Right cardiac atrium (tissue), 5 donors: Measurements from ENCODE around the gene RAMP1. TPM values are rescaled to one million over a fixed set of nuclear protein-coding genes. Genes with fewer than 3 reads are reported as not detected.
"Not testable (repeated sequence)": the region's sequence is repeated elsewhere in the genome, so short reads cannot be mapped to it uniquely, and the experiment has no call there.

ENCODE experiments used
- ATAC-seq, 2 donors: fragments of 200-7000 bp; cut with Tn5 transposase; one replicate each; pipeline versions ENCODE4 v1.8.0 to v1.9.1; 2020; ENCODE audit warnings: moderate library complexity in 2 of 2, mild to moderate bottlenecking in 1 of 2
- DNase-seq, 3 donors: peaks; one replicate each; pipeline ENCODE4 v3.0.0-alpha.2; 2020
- H3K27ac ChIP-seq: one replicate; pipeline ENCODE4 v1.5.1; 2013; ENCODE audit warnings: mild to moderate bottlenecking, low read length, control low read depth, moderate library complexity
- H3K27me3 ChIP-seq: one replicate; pipeline ENCODE4 v1.6.1; 2013; ENCODE audit not compliant: control insufficient read depth, insufficient read depth
- H3K4me1 ChIP-seq: one replicate; pipeline ENCODE4 v1.6.1; 2013; ENCODE audit warnings: low read length; ENCODE audit not compliant: control insufficient read depth, insufficient read depth
- H3K4me3 ChIP-seq: one replicate; pipeline ENCODE4 v1.5.1; 2013; ENCODE audit warnings: low read length, control low read depth
- H3K9me3 ChIP-seq: one replicate; pipeline ENCODE4 v1.6.1; 2013; ENCODE audit warnings: low read length; ENCODE audit not compliant: control insufficient read depth
- WGBS: extraction: QIAGEN DNeasy Blood & Tissue Kit; methylation state at CpG from one replicate; pipeline ENCODE4 v1.1.7; 2013; 5-methylcytosine and 5-hydroxymethylcytosine counted together
- intact Hi-C, 4 donors: fragments of 100-400 bp; cut with DNase I; formaldehyde crosslinking; loops; one replicate each; pipeline versions ENCODE4 v1.11.0 to v1.14.0; 2022 to 2023
- polyA plus RNA-seq: library from polyadenylated mRNA; stranded (reverse); fragments of 200-250 nt; gene quantifications from one replicate; pipeline ENCODE4 v1.2.3, GENCODE V29; 2013
- total RNA-seq, 4 donors: library from RNA; stranded (reverse); fragmentation: NEBNext Ultra II Directional; extraction: Animal tissue kit (Norgen Biotek cat#: 25700); gene quantifications; one replicate each; pipeline ENCODE4 v1.2.1, GENCODE V29; 2021
- donor health status: healthy with polysubstance abuse.
- donor health status: DM: no; HTN: yes; CAD: no.
- donor health status: DM: no; HTN: no; CAD: no.
- donor health status: DM: no; HTN: yes; CAD: no; lungs with severe emphysema.
- donor health status: DM: yes; HTN: yes; CAD: no.

The RAMP1 gene
- total and polyA plus RNA-seq, 5 donors = 122 to 276 (median 164) TPM

GRCh38 chr2:237863102-237863511 is 3.7 kb downstream of the RAMP1 start:
- intact Hi-C loops = no loop called here
- 85% methylated on average over 4 of the region's 4 CpGs for WGBS
- H3K27me3 ChIP-seq = no peaks in the 10 kb centered on the region

GRCh38 chr2:237863689-237864443 is 4.4 kb downstream of the RAMP1 start:
- Histone ChIP-seq H3K4me3 (no peak overlapping the region), H3K27me3 (no peaks in the 10 kb centered on the region), H3K4me1 (peaks cover 2% of the 10 kb centered on the region), H3K27ac (peak overlapping the region; percentile 43), H3K9me3 (no peaks in the 10 kb centered on the region)
- DNase-seq (peak in 2 of 3 donors; percentile 47 to 49), ATAC-seq (peak in 1 of 2 donors; percentile 30)
- 63% methylated on average over 22 of the region's 22 CpGs for WGBS
- intact Hi-C loops = no loop called here

More at GRCh38 chr2:237863102-237863511, 3.7 kb downstream of the RAMP1 start:
- ATAC-seq (no peak), DNase-seq (no peak)
- Histone ChIP-seq H3K4me1 (peaks cover 2% of the 10 kb centered on the region), H3K4me3 (no peak overlapping the region), H3K27ac (no peak overlapping the region), H3K9me3 (no peaks in the 10 kb centered on the region)

- H3K4me1 ChIP-seq = peaks cover 2% of the 10 kb centered on the region
- peak overlapping the region; percentile 30 for H3K27ac ChIP-seq
- DNase-seq (peak in 1 of 3 donors; percentile 40), ATAC-seq (peak in 1 of 2 donors; percentile 3)
- H3K4me3 ChIP-seq = no peak overlapping the region
- H3K27me3 ChIP-seq = no peaks in the 10 kb centered on the region
- WGBS = 63% methylated on average over 10 of the region's 10 CpGs
- H3K9me3 ChIP-seq = no peaks in the 10 kb centered on the region
- intact Hi-C loops = no loop called here
Observed at GRCh38 chr2:237864444-237864931, 5.1 kb downstream of the RAMP1 start.

- intact Hi-C loops = no loop called here
- 64% methylated on average over 9 of the region's 9 CpGs for WGBS
- Histone ChIP-seq H3K4me3 (no peak overlapping the region), H3K4me1 (peaks cover 2% of the 10 kb centered on the region), H3K27me3 (no peaks in the 10 kb centered on the region), H3K27ac (peak overlapping the region; percentile 54), H3K9me3 (no peaks in the 10 kb centered on the region)
- ATAC-seq (peak in 1 of 2 donors; percentile 13), DNase-seq (peak in 1 of 3 donors; percentile 25)
Observed at GRCh38 chr2:237864940-237865622, 5.7 kb downstream of the RAMP1 start.

GRCh38 chr2:237865623-237866041 is 6.2 kb downstream of the RAMP1 start:
- WGBS = 81% methylated on average over 7 of the region's 7 CpGs
- Histone ChIP-seq H3K27me3 (no peaks in the 10 kb centered on the region), H3K9me3 (no peaks in the 10 kb centered on the region), H3K4me3 (no peak overlapping the region), H3K27ac (peak overlapping the region; percentile 54), H3K4me1 (peaks cover 2% of the 10 kb centered on the region)
- intact Hi-C loops = no loop called here
- no peak for ATAC-seq
- DNase-seq = no peak

- no peak overlapping the region for H3K4me3 ChIP-seq
- WGBS = 50% methylated on average over 13 of the region's 13 CpGs
- H3K27ac ChIP-seq = no peak overlapping the region
- DNase-seq (no peak), ATAC-seq (no peak)
- peaks cover 2% of the 10 kb centered on the region for H3K4me1 ChIP-seq
- no peaks in the 10 kb centered on the region for H3K27me3 ChIP-seq
- no peaks in the 10 kb centered on the region for H3K9me3 ChIP-seq
- intact Hi-C loops = no loop called here
Observed at GRCh38 chr2:237866101-237866621, 6.7 kb downstream of the RAMP1 start.

- no peak for ATAC-seq
- H3K9me3 ChIP-seq = no peaks in the 10 kb centered on the region
- peaks cover 2% of the 10 kb centered on the region for H3K4me1 ChIP-seq
- DNase-seq = peak in 1 of 3 donors; percentile 20
- intact Hi-C loops = no loop called here
- H3K27ac ChIP-seq = no peak overlapping the region
- 90% methylated on average over 10 of the region's 10 CpGs for WGBS
- H3K27me3 ChIP-seq = no peaks in the 10 kb centered on the region
- no peak overlapping the region for H3K4me3 ChIP-seq
Observed at GRCh38 chr2:237867465-237867864, 8.0 kb downstream of the RAMP1 start.

GRCh38 chr2:237868074-237868473 is 8.7 kb downstream of the RAMP1 start:
- ATAC-seq, H3K27ac ChIP-seq, H3K4me3 ChIP-seq, H3K27me3 ChIP-seq, H3K4me1 ChIP-seq, DNase-seq, H3K9me3 ChIP-seq, intact Hi-C loops: not testable (repeated sequence)
- WGBS = 97% methylated on average over 4 of the region's 4 CpGs

GRCh38 chr2:237868631-237869342 is 9.4 kb downstream of the RAMP1 start:
- Histone ChIP-seq H3K9me3 (no peaks in the 10 kb centered on the region), H3K4me1 (peaks cover 2% of the 10 kb centered on the region), H3K4me3 (no peak overlapping the region), H3K27ac (no peak overlapping the region), H3K27me3 (no peaks in the 10 kb centered on the region)
- WGBS = 73% methylated on average over 22 of the region's 22 CpGs
- DNase-seq (no peak), ATAC-seq (no peak)
- intact Hi-C loops = no loop called here

GRCh38 chr2:237869343-237870102 is 10.1 kb downstream of the RAMP1 start:
- Histone ChIP-seq H3K4me3 (no peak overlapping the region), H3K9me3 (no peaks in the 10 kb centered on the region), H3K27ac (no peak overlapping the region), H3K27me3 (no peaks in the 10 kb centered on the region), H3K4me1 (peaks cover under 1% of the 10 kb centered on the region)
- ATAC-seq = no peak
- peak in 2 of 3 donors; percentile 21 to 23 for DNase-seq
- intact Hi-C loops = no loop called here
- 95% methylated on average over 21 of the region's 21 CpGs for WGBS
